NCI-H2029 (cell line): ENCODE results near the gene SLAMF1.
"Not testable (repeated sequence)": the region's sequence is repeated elsewhere in the genome, so short reads cannot be mapped to it uniquely, and the experiment has no call there.

Experiments
- DNase-seq: peaks from one replicate; lab custom pipeline; 2025; lab: John Stamatoyannopoulos, UW

The SLAMF1 gene, protein sequence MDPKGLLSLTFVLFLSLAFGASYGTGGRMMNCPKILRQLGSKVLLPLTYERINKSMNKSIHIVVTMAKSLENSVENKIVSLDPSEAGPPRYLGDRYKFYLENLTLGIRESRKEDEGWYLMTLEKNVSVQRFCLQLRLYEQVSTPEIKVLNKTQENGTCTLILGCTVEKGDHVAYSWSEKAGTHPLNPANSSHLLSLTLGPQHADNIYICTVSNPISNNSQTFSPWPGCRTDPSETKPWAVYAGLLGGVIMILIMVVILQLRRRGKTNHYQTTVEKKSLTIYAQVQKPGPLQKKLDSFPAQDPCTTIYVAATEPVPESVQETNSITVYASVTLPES

DNA sequence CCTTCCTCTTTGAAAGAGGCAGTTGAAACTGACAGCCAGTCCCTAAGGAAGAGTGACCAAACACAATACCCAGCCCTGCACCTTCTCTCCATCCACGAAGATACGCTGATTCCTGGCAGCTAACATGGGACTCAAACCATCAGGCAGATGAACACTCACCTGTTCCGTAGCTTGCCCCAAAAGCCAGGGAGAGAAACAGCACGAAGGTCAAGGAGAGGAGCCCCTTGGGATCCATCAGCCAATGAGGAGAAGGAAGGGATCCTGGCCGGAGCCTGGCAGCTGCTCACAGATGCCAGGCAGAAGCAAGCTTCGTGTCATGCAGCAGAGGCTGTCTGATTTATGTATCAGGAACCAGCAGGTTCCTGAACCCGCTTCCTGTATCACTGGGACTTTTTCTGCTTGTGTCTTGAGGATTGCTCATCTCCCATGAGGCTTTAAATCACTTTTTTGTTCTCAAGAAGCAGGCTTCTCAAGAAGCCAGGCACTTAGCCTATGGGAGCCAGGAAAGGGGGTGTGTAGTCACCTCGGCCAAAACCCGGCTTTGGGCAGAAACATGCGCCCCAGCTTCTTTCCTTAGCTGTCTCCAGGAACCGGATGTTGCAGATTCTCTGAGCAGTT is at the start of gene SLAMF1:
TSS of gene SLAMF1 (minus strand) at position 334 of the 618 bp plus-strand sequence. CDS start at position 235, 99 bp downstream.
- DNase-seq = no peak

DNA sequence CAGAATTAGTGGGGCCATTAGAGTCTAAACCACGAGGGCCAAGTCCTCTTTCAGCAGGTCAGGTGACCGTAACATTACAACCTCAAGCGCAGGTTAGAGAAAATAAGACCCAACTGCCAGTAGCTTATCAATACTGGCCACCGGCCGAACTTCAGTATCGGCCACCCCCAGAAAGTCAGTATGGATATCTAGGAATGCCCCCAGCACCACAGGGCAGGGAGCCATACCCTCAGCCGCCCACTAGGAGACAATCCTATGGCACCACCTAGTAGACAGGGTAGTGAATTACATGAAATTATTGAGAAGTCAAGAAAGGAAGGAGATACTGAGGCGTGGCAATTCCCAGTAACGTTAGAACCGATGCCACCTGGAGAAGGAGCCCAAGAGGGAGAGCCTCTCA is 45.5 kb upstream of the SLAMF1 start:
- DNase-seq = not testable (repeated sequence)

DNA sequence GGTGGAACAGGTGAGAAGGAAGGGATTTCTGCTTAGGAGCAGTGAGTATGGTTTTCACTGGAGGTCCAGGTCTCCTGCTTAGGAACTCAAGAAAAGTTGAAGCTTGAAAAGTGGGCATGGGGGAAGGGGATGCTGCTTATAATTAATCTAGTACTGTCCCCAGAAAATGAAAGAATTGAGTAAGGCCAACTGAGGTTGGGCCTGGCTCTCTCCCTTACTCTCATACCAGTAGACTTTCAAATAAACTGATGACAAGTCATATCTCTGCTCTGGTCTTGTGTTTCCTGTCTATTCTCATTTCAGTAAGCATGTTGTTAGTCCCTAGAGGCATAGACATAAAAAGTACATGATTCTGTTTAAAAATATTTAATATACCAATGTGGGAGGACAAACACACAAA is 38.4 kb upstream of the SLAMF1 start:
- DNase-seq = no peak

GRCh38 chr1:160682983-160683865 is 36.4 kb upstream of the SLAMF1 start:
- DNase-seq = no peak

DNA sequence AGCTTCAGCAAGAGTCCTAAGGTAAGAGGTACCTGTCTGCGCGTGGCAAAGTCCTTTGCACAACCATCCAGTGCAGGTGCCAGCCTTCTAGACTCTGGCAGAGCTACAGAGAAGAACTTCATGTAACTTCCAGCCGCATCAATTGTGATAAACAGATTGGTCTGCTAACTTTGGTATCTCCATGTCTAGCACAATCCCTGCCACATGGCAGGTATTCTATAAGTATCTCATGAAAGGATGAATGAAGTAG is 35.0 kb upstream of the SLAMF1 start:
- no peak for DNase-seq

GRCh38 chr1:160681066-160681890 is 34.4 kb upstream of the SLAMF1 start:
- peak; percentile 15 for DNase-seq

GRCh38 chr1:160680399-160680798 is 33.6 kb upstream of the SLAMF1 start:
- DNase-seq = no peak

- no peak for DNase-seq
Observed at GRCh38 chr1:160679893-160680292, 33.0 kb upstream of the SLAMF1 start.

DNA sequence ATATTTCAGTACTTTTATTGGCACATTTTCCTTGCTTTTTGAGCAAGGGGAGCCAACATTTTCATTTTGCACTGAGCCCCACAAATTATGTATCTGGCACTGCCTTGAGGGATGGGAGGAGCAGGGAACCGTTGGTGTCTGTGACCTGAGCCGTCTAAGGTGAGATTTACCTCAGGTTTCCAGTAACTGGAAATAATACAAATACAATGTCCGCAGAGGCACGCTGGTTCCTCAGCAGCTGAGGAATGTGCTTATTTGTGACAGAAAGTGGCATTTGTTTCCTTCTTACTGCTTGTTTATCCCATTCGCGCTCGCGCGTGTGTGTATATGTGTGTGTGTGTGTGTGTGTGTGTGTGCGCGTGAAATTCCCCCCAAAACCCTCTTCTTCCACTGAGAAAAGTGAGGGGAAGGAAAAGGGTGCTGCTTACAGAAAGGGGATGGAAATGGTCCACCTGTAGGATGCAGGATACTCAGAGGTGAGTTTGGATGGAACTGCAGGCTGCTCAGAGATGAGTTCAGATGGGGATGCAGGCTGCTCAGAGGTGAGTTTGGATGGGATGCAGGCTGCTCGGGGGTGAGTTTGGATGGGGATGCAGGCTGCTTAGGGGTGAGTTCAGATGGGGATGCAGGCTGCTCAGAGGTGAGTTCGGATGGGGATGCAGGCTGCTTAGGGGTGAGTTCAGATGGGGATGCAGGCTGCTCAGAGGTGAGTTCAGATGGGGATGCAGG is 30.2 kb upstream of the SLAMF1 start:
- no peak for DNase-seq

- DNase-seq = peak; percentile 27
Observed at GRCh38 chr1:160675641-160676410, 29.0 kb upstream of the SLAMF1 start.

DNA sequence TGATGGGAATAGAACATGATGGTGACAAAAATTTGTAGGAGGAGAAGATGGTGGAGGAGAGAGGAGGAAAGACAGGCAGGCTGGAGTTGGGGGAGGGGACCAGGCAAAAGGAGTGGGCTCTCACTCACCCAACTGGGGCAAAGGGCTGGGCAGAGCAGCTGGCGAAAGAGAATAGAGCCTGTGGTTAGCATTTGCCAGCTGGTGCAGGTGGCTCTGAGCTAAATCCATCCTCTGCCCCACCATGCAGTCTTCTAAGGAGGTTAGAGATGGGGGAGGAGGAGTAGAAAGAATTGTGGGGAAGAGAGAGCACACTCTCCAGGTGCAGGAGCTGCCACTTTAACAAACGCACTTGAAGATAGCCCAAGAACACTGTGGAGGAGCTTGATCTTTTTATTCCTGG is 27.6 kb upstream of the SLAMF1 start:
- DNase-seq = no peak

GRCh38 chr1:160672789-160673695 is 26.2 kb upstream of the SLAMF1 start:
- DNase-seq = no peak

- no peak for DNase-seq
Observed at GRCh38 chr1:160671603-160672517, 25.0 kb upstream of the SLAMF1 start.

DNA sequence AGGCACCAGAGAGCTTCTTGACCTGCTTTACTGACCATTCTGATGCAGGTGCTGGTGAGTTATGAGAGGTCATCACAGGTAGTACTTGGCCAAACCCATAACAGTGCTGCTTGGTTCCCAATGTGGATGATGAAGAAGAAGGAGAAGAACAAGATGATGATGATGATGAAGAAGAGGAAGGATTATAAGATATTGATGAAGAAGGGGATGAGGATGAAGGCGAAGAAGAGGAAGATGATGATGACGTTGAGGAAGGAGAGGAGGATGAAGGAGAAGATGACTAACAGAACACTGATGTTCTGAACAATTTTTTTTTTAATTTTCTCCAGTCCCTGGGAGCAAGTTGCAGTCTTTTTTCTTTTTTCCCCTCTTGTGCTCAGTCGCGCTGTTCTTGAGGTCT is 23.9 kb upstream of the SLAMF1 start:
- DNase-seq = no peak

GRCh38 chr1:160669802-160670201 is 23.0 kb upstream of the SLAMF1 start:
- DNase-seq = no peak

DNA sequence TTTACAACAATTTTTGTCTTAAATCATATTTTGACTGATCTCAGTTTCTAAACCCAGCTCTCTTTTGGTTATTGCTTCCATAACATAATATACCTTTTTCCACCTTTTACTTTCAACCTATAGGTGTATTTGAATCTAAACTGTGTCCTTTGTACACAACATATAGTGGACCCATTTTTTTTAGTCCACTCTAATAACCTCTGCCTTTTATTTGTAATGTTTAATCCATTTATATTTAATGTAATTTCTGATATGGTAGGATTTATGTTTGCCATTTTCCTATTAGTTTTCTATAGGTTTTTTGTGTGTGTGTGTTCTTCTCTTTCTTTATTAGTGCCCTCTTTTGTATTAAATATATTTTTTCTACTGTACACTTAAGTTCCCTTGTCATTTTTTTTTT is 22.4 kb upstream of the SLAMF1 start:
- DNase-seq = no peak

- no peak for DNase-seq
Observed at GRCh38 chr1:160667896-160668295, 21.1 kb upstream of the SLAMF1 start.

DNA sequence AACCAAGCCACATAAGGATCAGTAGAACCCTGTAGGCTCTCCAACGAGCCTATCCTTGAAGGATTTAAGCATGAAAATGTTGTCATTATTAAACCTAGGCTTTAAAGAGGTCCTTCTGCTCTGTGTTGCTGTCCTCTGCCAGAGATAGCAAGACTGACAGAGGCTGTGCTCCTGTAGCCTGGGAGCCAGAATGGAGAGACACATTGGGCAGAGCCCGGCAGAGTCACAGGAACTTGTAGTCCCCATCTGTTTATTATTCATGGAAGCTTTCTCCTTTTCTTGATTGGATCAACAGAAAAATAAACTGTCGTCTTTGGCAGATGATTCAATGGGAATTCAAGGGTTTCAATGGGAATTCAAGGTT is 19.2 kb upstream of the SLAMF1 start:
- no peak for DNase-seq
